ENCODE results near the gene UBAP2.
"Not testable (repeated sequence)": the region's sequence is repeated elsewhere in the genome, so short reads cannot be mapped to it uniquely, and the experiment has no call there.

UBAP2 gene

GRCh38 chr9:33962468-33962867 is 86.2 kb downstream of the UBAP2 start:
- not testable (repeated sequence) for DNase-seq

GRCh38 chr9:33959725-33960124 is 89.0 kb downstream of the UBAP2 start:
- DNase-seq: no peak

GRCh38 chr9:33956544-33956943 is 92.1 kb downstream of the UBAP2 start:
- DNase-seq: no peak

GRCh38 chr9:33952066-33952465 is 96.6 kb downstream of the UBAP2 start:
- DNase-seq: no peak

GRCh38 chr9:33950371-33950770 is 98.3 kb downstream of the UBAP2 start:
- DNase-seq: no peak

GRCh38 chr9:33946779-33947535 is 101.7 kb downstream of the UBAP2 start:
- DNase-seq: no peak

- no peak for DNase-seq
Observed at GRCh38 chr9:33943389-33943788, 105.3 kb downstream of the UBAP2 start.

GRCh38 chr9:33942471-33943083 is 106.1 kb downstream of the UBAP2 start:
- DNase-seq: no peak

GRCh38 chr9:33939924-33940874 is 108.5 kb downstream of the UBAP2 start:
- no peak for DNase-seq

GRCh38 chr9:33934188-33934878 is 114.4 kb downstream of the UBAP2 start:
- no peak for DNase-seq

GRCh38 chr9:33932078-33932807 is 116.4 kb downstream of the UBAP2 start:
- no peak for DNase-seq

GRCh38 chr9:33931326-33931725 is 117.4 kb downstream of the UBAP2 start:
- DNase-seq: no peak

- no peak for DNase-seq
Observed at GRCh38 chr9:33927694-33928093, 121.0 kb downstream of the UBAP2 start.

GRCh38 chr9:33926746-33927485 is 121.8 kb downstream of the UBAP2 start:
- DNase-seq: no peak

- no peak for DNase-seq
Observed at GRCh38 chr9:33924978-33925797, 123.5 kb downstream of the UBAP2 start.

- no peak for DNase-seq
Observed at GRCh38 chr9:33923998-33924701, 124.5 kb downstream of the UBAP2 start.

- no peak for DNase-seq
Observed at GRCh38 chr9:33923079-33923478, 125.6 kb downstream of the UBAP2 start.

GRCh38 chr9:33921967-33922895 is 126.5 kb downstream of the UBAP2 start:
- DNase-seq: peak in 1 of 2 donors; percentile 30

Data from stimulated activated CD4-positive, alpha-beta T cell treated with anti-CD3 and anti-CD28 coated beads, Interleukin-2, amount 100 ng/mL, for 24 hours (primary cell).